Type B pancreatic cell (in vitro differentiated cells): ENCODE results near the gene ENOX1. TPM values are rescaled to one million over a fixed set of nuclear protein-coding genes. Genes with fewer than 3 reads are reported as not detected.

Experiments
- DNase-seq: peaks from one replicate; pipeline ENCODE4 v3.0.0; 2021; ENCODE audit warnings: mixed read lengths; ENCODE audit not compliant: unreplicated experiment; ENCODE audit errors: extremely low spot score
- H3K27ac Mint-ChIP-seq: 2 replicates; pipeline ENCODE4 v1.8.0; 2021; ENCODE audit warnings: mild to moderate bottlenecking, mixed read lengths
- H3K27me3 Mint-ChIP-seq: 2 replicates; pipeline ENCODE4 v1.8.0; 2021; ENCODE audit warnings: mixed read lengths
- H3K36me3 Mint-ChIP-seq: 2 replicates; pipeline ENCODE4 v1.8.0; 2021; ENCODE audit warnings: mixed read lengths
- H3K4me1 Mint-ChIP-seq: one replicate; pipeline ENCODE4 v1.8.0; 2021; ENCODE audit warnings: mixed read lengths; ENCODE audit not compliant: unreplicated experiment
- H3K4me3 Mint-ChIP-seq: 2 replicates; pipeline ENCODE4 v1.8.0; 2021; ENCODE audit warnings: mild to moderate bottlenecking, mixed read lengths
- H3K9me3 Mint-ChIP-seq: 2 replicates; pipeline ENCODE4 v1.8.0; 2021; ENCODE audit warnings: mixed read lengths
- CTCF ChIP-seq: fragments of 200-600 bp; sonication (generic); conservative IDR thresholded peaks from 2 replicates; pipeline ENCODE4 v1.5.0; 2021; ENCODE audit warnings: antibody characterized with exemption, mild to moderate bottlenecking
- total RNA-seq: library from RNA; stranded (reverse); gene quantifications from 2 replicates; pipeline ENCODE4 v1.2.1, GENCODE V29; 2021; ENCODE audit warnings: low replicate concordance

ENOX1 gene
- total RNA-seq, 1 donor from 2014 or later: 7.5 TPM

GRCh38 chr13:43493496-43494000 lies 293.2 kb downstream of the ENOX1 start:
- H3K9me3 Mint-ChIP-seq: no peaks in the 10 kb centered on the region
- no peak overlapping the region for H3K27ac Mint-ChIP-seq
- H3K4me1 Mint-ChIP-seq: no peaks in the 10 kb centered on the region
- no peak for TF ChIP-seq CTCF
- H3K27me3 Mint-ChIP-seq: no peaks in the 10 kb centered on the region
- DNase-seq: no peak
- no peaks in the 10 kb centered on the region for H3K36me3 Mint-ChIP-seq
- no peak overlapping the region for H3K4me3 Mint-ChIP-seq

- Mint-ChIP-seq H3K9me3 (no peaks in the 10 kb centered on the region), H3K4me3 (no peak overlapping the region), H3K4me1 (no peaks in the 10 kb centered on the region), H3K27ac (no peak overlapping the region), H3K27me3 (no peaks in the 10 kb centered on the region), H3K36me3 (no peaks in the 10 kb centered on the region)
- TF ChIP-seq CTCF: no peak
- no peak for DNase-seq
Measured at GRCh38 chr13:43492745-43493144, 294.0 kb downstream of the ENOX1 start.

GRCh38 chr13:43492311-43492710 lies 294.5 kb downstream of the ENOX1 start:
- no peaks in the 10 kb centered on the region for H3K36me3 Mint-ChIP-seq
- no peaks in the 10 kb centered on the region for H3K9me3 Mint-ChIP-seq
- H3K4me3 Mint-ChIP-seq: no peak overlapping the region
- H3K27ac Mint-ChIP-seq: no peak overlapping the region
- TF ChIP-seq CTCF: no peak
- H3K27me3 Mint-ChIP-seq: no peaks in the 10 kb centered on the region
- no peaks in the 10 kb centered on the region for H3K4me1 Mint-ChIP-seq
- no peak for DNase-seq

- Mint-ChIP-seq H3K36me3 (no peaks in the 10 kb centered on the region), H3K27me3 (no peaks in the 10 kb centered on the region), H3K4me1 (no peaks in the 10 kb centered on the region), H3K4me3 (no peak overlapping the region), H3K27ac (no peak overlapping the region), H3K9me3 (peaks cover 4% of the 10 kb centered on the region)
- TF ChIP-seq CTCF: no peak
- DNase-seq: no peak
Measured at GRCh38 chr13:43489233-43489632, 297.5 kb downstream of the ENOX1 start.

GRCh38 chr13:43487885-43488284 lies 298.9 kb downstream of the ENOX1 start:
- Mint-ChIP-seq H3K27me3 (no peaks in the 10 kb centered on the region), H3K4me3 (no peak overlapping the region), H3K9me3 (peaks cover 4% of the 10 kb centered on the region), H3K27ac (no peak overlapping the region), H3K4me1 (no peaks in the 10 kb centered on the region), H3K36me3 (no peaks in the 10 kb centered on the region)
- TF ChIP-seq CTCF: no peak
- DNase-seq: no peak

- Mint-ChIP-seq H3K4me1 (no peaks in the 10 kb centered on the region), H3K27ac (no peak overlapping the region), H3K9me3 (peaks cover 4% of the 10 kb centered on the region), H3K36me3 (no peaks in the 10 kb centered on the region), H3K4me3 (no peak overlapping the region), H3K27me3 (no peaks in the 10 kb centered on the region)
- DNase-seq: no peak
- no peak for TF ChIP-seq CTCF
Measured at GRCh38 chr13:43487461-43487860, 299.3 kb downstream of the ENOX1 start.
